ENCODE results near the gene ATXN10.

- no peak for TF ChIP-seq RBBP5 (conservative IDR thresholded peaks at IDR 0.05)
- TF ChIP-seq PKNOX1 (IDR thresholded peaks at IDR 0.05): no peak
- TF ChIP-seq ASH2L (IDR thresholded peaks at IDR 0.05; ENCODE audit: borderline replicate concordance, low read depth): no peak
- no peak for TF ChIP-seq POLR2AphosphoS5 (IDR thresholded peaks at IDR 0.05; ENCODE audit: low read length)
- no peak for TF ChIP-seq CTCF (IDR thresholded peaks at IDR 0.05 in 2 of 3, conservative IDR thresholded peaks at IDR 0.05 in 1 of 3; ENCODE audit: control insufficient read depth in 2 of 3, extremely low read depth in 1 of 3, insufficient read depth in 1 of 3, low read depth in 3 of 3, low read length in 3 of 3)
- no peak for TF ChIP-seq CREB1 (IDR thresholded peaks at IDR 0.05; ENCODE audit: low read depth)
- no peak for TF ChIP-seq NR2C1 (IDR thresholded peaks at IDR 0.05)
- no peak for TF ChIP-seq SIN3A (IDR thresholded peaks at IDR 0.05; ENCODE audit: low read depth, low read length)
- no peak for TF ChIP-seq MTA3 (IDR thresholded peaks at IDR 0.05; ENCODE audit: borderline replicate concordance, low read length)
These were observed 166.8 kb downstream of the ATXN10 start for GRCh38 chr22:45838305-45838887.

Data from GM12878 (cell line).